GM12864 (cell line): ENCODE measurements around the gene PDE11A.
"Not testable (repeated sequence)": the region's sequence is repeated elsewhere in the genome, so short reads cannot be mapped to it uniquely, and the experiment has no call there.

Source experiments
- DNase-seq: peaks from one replicate; pipeline ENCODE4 v3.0.0-alpha.2; 2011; ENCODE audit warnings: low read depth
- H3K4me3 ChIP-seq: 2 replicates; pipeline ENCODE4 v1.5.1; 2011; ENCODE audit warnings: mild to moderate bottlenecking, low read depth, low read length, control low read depth
- CTCF ChIP-seq: IDR thresholded peaks from 2 replicates; pipeline ENCODE4 v1.5.1; 2011; ENCODE audit warnings: low read depth, mild to moderate bottlenecking, moderate library complexity, low read length, control low read depth, inconsistent platforms; ENCODE audit errors: missing control alignments

The PDE11A gene

GRCh38 chr2:177796654-177797415 is 275.7 kb downstream of the PDE11A start:
- H3K4me3 ChIP-seq, result no peak overlapping the region
- DNase-seq, result no peak
- TF ChIP-seq CTCF, result no peak

- no peak overlapping the region for H3K4me3 ChIP-seq
- no peak for TF ChIP-seq CTCF
- no peak for DNase-seq
Observed at GRCh38 chr2:177796011-177796410, 276.6 kb downstream of the PDE11A start.

DNA sequence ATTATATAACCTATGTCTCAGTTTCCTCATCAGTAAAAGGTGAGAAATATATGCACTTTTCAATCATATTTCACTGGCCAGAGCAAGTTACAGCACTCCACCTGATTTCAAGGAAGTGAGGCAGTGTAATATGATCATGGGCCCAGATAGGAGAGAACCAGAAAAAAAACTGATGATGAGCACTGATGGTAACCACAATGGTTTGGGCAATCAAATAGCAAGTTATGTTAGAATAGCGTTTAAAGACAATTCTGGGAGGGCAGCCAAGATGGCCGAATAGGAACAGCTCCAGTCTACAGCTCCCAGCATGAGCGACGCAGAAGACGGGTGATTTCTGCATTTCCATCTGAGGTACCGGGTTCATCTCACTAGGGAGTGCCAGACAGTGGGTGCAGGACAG is 287.4 kb downstream of the PDE11A start:
- H3K4me3 ChIP-seq, DNase-seq: not testable (repeated sequence)

DNA sequence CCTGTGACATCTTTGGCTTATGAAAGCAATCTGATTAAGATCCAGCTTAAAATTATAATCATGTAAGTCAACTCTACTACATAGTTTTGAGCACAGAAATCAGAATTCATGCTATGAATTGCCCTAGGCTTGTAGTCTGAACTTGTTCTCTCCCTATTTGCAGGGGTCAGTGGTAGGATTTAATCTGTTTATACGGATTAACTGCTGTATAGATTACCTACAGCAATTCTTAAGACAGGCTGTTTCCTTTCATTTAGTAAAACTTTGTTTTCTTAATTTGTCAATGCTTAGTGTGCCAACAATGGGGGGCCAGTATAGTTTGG is 287.9 kb downstream of the PDE11A start:
- TF ChIP-seq CTCF, result no peak
- no peak overlapping the region for H3K4me3 ChIP-seq
- DNase-seq, result no peak

DNA sequence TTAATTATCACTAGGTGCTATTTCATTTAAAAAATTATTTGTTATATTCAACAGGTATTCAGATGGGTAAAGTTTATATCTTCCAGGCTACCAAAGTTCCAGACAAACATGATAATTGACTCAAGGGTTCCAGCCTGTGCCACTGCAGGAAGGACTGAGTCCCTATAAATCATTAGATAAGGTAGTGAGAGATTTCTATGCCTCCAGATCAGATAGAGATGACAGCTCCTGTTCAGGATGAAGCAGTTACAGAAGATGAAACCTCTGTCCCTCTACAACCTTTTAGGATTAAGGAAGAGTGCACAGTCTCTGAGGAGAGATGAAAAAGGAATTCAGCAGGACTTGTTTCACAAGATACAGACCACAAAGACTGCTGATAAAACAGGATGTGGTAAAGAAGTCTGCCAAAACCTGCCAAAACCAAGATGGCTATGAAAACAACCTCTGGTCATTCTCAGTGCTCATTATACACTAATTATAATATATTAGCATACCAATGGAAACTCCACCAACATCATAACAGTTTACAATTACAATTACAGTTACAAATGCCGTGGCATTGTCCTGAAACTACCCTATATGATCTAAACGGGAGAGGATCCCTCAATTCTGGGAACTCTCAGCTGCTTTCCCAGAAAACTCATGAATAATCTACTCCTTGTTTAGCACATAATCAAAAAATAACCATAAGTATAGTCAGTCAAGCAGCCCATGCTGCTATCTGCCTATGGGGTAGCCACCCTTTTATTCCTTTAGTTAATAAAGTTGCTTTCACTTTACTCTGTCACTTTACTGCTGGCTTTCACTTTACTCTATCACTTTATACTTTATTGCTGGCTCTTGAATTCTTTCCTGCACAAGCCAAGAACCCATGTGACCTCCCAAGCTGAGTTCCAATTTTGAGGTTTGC is 288.5 kb downstream of the PDE11A start:
- no peak overlapping the region for H3K4me3 ChIP-seq
- TF ChIP-seq CTCF, result no peak
- DNase-seq, result no peak

GRCh38 chr2:177783091-177783490 is 289.5 kb downstream of the PDE11A start:
- no peak overlapping the region for H3K4me3 ChIP-seq
- no peak for DNase-seq
- TF ChIP-seq CTCF, result no peak

GRCh38 chr2:177782613-177783012 is 290.0 kb downstream of the PDE11A start:
- no peak for TF ChIP-seq CTCF
- H3K4me3 ChIP-seq, result no peak overlapping the region
- no peak for DNase-seq
